Activated CD4-positive, alpha-beta T cell treated with anti-CD3 and anti-CD28 coated beads, Interleukin-2, amount 50 U/mL, for 16 hours (primary cell): ENCODE measurements around the gene MAPK8.

Experiments used
- DNase-seq: peaks from one replicate; pipeline ENCODE4 v3.0.0-alpha.2; 2020

Gene MAPK8

GRCh38 chr10:48294431-48294830 lies 12.0 kb upstream of the MAPK8 start:
- no peak for DNase-seq

DNA sequence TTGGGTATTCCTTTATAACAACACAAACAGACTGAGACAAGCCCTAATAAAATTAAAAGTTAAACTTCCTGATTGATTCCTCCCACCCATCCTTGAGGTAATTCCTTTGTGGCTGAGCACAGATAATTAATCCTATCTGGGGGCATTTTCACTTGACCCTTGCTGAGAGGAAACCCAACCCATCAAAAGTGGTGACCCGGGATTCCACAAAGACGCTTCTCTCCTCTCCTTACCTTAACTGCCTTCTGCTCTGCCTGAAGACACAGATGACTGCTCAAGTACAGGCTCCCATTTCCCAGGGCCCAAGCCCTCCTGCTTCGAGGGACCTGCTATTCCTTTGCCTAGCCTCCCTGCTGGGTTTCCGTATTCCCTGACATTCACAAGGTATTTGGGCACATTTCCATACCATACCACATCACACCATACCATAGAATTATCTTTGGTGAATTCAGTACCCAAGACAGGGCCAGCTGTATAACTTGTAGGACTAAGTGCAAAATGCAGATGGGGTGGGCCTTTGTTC lies 9.8 kb upstream of the MAPK8 start:
- no peak for DNase-seq

DNA sequence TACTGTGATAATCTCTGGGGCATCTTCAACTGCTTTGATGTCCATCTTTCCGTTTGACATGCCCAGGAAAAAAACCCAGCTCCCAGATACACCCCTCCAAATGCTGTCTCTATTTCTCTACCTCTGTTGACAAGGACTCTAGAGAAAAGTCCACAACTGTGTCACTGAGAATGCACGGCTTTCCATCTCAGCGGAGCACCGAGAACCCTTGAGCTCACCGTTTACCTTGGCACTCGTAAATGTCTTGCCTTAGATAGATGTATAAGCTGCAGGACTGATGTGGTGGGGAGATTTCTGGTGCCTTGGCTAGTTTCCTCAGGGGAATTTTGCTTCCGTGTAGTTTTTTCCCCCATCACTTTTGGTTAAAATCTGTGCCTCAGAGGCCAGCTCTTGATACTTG lies 7.4 kb upstream of the MAPK8 start:
- no peak for DNase-seq

DNA sequence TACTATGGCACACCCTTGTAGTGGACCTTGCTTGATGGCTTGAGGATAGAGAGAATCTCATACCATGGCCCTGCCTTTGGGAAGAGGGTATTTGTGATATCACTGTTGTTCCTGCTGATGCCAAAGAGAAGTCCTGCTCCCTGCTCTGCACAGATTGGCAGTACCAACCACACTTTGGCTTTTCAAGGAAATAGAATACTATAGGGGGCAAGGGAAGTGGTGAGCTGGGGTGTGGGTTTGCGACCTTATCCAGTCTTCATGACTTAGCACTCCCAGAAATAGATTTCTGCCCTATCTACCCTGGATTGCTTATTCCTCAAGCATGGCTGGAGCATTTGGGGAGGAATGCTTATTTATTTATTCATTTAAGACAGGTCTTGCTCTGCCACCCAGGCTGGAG lies 6.8 kb upstream of the MAPK8 start:
- DNase-seq: no peak

DNA sequence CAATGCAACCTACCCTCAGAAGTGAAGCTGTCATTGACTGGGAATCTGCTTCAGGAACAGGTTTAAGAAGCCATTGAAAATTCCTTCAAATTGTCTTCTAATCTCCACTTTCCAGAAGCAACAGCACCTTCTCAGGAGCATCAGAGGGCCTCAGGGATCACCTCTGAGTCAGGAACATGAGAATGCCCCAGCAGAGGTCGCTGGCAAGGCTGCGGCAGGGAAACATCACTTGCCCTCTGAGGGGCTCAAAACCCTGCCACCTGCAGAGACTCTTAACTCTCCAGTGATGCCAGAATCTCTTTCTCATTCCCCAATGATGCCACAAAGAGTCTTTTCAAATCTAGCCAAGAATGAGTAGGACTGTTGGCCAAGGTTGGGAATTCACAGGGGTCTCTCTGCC lies 5.9 kb upstream of the MAPK8 start:
- no peak for DNase-seq

DNA sequence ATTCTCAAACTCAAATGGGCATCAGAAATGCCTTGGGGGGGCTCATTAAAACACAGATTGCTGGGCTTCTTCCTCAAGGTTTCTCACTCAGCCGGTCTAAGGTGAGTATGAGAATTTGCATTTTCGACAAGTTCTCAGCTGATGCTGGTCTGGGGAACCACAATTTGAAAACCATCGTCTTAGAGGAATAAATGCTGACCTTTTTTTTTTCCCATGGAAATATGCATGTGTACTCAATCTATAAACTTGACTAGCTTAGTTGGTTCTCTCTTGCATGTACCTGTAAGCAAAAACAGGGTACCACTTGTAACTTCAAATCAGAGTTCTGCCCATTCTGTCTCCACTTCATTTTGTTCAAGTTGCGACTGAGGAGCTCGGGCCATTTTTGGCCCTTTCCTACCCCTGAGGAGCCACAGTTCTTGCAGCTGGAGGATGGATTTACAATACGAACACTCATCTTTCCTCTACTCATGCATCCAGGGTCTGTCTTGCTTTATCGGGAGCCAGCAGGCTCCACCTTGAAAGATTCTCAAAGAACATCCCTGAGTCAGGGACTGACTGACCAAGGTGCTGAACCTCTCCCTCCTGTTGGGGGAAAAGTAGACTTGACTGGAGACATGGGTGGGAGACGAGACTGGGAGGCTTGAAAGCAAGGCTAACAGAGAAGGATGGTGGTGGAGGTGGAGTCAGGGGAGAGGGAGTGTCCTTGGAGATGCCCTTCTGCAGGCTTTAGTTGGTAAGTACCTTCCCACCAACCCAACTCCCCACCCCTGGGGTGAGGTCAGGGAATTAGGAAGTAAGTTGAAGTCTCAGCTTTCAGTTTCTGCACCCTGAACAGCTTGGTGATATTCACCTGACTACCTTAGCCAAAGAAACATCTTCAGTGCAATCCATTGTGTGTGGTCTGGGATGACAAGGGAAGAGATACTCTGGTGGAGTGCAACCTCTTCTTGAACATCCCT lies 3.7 kb upstream of the MAPK8 start:
- no peak for DNase-seq

DNA sequence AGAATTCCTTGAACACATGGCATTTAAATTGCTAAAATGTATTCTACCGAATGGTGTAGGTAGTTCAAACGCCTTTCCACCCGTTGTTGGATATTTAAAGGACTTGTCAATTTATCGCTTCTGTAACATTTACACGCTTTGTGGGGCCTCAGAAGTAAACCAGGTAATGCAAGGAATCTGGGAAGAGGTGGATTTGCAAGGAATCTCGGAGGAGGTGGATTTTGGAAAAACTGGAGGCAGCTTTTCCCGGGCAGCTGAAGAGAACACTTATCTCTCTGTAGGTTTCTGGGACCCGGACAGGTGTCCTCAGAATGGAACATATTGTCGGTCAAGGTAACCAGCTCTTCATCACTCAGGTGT lies 592 bp upstream of the MAPK8 start:
- no peak for DNase-seq

- peak; percentile 46 for DNase-seq
Measured at GRCh38 chr10:48306870-48307710, 613 bp downstream of the MAPK8 start.

- DNase-seq: no peak
Measured at GRCh38 chr10:48307711-48308018, 1.2 kb downstream of the MAPK8 start.

- peak; percentile 56 for DNase-seq
Measured at GRCh38 chr10:48309711-48310226, 3.3 kb downstream of the MAPK8 start.

- DNase-seq: no peak
Measured at GRCh38 chr10:48314107-48314506, 7.6 kb downstream of the MAPK8 start.

DNA sequence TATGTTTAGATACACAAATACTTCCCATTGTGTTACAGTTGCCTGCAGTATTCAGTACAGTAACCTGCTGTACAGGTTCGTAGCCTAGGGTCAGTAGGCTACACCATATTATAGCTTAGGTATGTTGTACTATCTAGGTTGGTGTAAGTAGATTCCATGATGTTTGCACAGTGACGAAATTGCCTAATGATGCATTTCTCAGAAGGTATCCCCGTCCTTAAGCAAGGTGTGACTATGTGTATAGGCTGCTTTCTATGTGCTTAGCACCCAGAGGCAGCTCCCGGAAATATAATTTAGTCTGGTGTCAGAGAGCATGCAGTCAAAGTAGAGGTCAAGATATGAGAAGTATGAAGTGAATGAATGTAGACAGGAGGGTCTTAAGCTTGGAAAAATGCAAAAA lies 9.8 kb downstream of the MAPK8 start:
- no peak for DNase-seq

DNA sequence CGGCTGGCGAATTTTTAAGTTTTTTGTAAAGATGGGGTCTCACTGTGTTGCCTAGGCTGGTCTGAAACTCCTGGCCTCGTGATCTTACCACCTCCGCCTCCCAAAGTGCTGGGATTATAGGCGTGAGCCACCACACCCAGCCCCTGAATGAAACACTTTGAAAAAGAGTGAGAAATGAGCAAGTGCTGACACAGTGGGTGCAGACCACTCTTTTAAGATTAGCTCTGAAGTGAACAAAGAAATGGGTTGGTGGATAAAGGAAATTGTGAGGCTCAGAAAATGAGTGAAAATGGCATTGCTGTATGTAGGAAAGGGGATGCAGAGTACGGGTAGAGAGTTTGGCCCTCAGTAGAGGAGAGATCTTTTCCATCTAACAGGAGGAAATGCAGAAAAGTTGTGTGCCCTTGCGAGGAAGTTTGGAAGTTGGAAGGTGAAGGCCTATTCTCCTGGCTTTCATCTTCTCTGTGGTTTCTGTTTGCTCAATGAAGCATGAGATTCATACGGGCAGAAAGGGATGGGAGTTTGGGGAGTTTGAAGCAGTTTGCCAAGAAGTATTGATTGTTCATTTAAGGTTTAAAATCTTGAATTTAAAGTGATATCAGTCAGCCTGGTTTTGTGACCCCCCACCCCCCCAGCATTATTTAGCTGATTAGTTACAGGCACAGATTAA lies 11.0 kb downstream of the MAPK8 start:
- no peak for DNase-seq

- no peak for DNase-seq
Measured at GRCh38 chr10:48322017-48322416, 15.5 kb downstream of the MAPK8 start.

DNA sequence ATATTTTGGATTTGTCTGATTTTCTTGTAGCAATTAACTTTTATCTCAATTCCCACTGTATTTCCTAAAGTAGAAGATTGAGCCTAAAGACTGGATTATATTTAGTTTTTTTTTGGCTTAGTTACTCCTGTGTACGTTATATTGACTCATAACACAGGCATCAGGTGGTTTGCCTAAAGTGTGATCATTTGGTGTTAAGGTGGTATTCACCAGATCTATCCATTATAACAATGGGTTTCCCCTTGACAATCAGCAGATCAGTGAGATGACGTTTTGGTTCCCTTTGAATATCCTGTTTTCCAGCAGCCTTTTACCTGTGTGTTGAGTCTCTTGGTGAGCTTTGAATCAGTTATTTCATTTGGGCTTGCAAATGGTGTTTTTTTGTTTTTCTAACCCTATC lies 18.1 kb downstream of the MAPK8 start:
- peak; percentile 27 for DNase-seq

- DNase-seq: no peak
Measured at GRCh38 chr10:48330269-48330668, 23.8 kb downstream of the MAPK8 start.

- peak; percentile 48 for DNase-seq
Measured at GRCh38 chr10:48331436-48331835, 25.0 kb downstream of the MAPK8 start.

DNA sequence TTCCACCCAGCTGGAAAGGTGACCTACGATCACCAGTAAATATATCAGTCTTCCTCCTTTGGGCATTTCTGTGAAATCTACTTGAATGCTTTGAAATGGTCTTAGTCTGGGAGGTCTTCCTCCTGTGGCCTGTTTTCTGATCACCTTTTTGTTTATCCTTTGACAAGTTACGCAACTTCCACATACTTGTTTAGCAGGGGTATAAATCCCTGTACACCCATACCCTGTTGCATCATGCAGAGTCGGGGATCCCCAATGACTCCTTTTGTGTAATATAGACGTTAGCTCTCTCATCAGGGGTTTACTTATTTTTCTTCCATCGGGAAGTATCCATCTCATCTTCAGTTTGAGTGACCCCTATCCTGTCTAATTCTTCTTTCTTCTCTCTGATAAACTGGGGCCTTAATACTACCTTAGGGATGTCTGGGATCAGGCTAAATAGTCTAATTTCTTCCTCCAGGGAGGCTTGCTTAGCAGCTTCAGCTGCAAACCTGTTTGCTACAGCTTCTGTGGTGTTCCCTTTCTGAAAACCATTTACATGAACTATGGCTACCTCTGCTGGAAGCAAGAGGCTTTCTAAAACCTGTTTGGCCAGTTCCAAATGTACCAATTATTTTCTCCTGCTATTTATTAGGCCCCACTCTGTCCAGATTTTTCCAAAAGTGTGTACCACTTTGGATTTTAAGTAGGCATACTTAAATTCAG lies 25.8 kb downstream of the MAPK8 start:
- DNase-seq: no peak

GRCh38 chr10:48332871-48333216 lies 26.4 kb downstream of the MAPK8 start:
- DNase-seq: no peak

DNA sequence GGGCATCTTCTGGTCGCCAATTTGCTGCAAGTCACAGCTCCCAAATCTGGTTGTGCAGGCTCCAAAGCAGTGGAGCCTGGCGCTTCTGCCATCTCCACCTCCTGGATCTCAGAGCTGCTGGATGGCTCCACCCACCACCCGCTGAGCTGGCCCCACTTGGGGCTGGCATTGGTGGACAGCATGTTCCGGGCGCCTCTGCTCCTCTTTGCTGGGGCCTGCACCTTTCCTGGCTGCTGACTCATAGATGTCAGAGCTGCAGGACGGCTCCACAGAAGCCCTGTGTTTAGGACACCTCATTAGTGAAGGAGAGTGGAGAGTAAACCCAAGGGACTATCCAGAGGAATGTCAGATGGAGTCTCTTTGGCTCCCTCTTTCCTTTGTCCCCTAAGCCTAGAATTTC lies 27.4 kb downstream of the MAPK8 start:
- DNase-seq: no peak

DNA sequence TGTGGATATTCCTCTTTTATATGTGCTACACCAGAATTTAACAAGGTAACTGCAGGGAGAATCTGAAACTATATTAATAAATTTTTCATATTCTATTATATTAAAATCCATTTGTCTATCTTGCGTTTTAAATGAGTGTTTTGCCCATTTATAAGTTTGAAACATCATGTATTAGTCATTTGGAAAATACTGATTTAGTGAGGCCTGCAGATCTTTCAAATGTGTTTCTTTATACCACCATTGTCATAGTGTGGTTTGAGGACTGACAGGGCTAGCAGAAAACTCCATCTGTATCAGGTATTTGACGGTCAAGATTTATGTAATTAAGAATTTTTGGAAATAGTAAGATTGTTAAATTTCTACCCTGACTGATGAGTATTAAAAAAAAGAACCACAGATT lies 29.3 kb downstream of the MAPK8 start:
- DNase-seq: peak; percentile 16

- DNase-seq: peak; percentile 70
Measured at GRCh38 chr10:48336978-48337599, 30.6 kb downstream of the MAPK8 start.
